Breast epithelium (tissue), 3 donors: Measurements from ENCODE around the gene POPDC3.

ENCODE experiments used
- POLR2A ChIP-seq: fragments of 450-650 bp; IDR thresholded peaks from one replicate; pipeline ENCODE4 v1.6.1; 2016; ENCODE audit warnings: antibody characterized with exemption, mild to moderate bottlenecking, moderate library complexity
- TF ChIP-seq, protein P1 (sequence below), 3 donors: fragments of 450-650 bp; IDR thresholded peaks; one replicate each; pipeline ENCODE4 v1.5.1; 2016 to 2017; ENCODE audit warnings: antibody characterized with exemption in 3 of 3, mild to moderate bottlenecking in 3 of 3, moderate library complexity in 3 of 3

DNA sequence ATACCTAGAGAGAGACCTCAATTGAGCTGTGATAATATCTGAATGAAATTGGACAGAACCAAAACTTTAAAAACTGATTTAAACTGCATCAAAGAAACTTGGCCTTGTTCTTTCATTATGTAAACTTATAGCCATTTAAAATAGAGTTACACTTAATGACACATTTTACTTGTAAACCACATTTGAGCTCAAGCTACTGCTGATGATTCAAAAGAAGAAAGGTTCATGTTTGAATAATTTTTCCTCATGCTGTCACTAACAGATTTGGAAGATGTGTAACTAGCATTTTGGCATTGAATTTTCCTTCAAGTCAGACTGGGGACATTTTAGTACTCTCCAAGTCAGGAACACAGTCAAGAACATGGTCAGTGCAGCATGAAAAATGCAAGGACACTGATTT lies 26.9 kb downstream of the POPDC3 start:
- no peak for TF ChIP-seq POLR2A
- TF ChIP-seq, protein P1, sequence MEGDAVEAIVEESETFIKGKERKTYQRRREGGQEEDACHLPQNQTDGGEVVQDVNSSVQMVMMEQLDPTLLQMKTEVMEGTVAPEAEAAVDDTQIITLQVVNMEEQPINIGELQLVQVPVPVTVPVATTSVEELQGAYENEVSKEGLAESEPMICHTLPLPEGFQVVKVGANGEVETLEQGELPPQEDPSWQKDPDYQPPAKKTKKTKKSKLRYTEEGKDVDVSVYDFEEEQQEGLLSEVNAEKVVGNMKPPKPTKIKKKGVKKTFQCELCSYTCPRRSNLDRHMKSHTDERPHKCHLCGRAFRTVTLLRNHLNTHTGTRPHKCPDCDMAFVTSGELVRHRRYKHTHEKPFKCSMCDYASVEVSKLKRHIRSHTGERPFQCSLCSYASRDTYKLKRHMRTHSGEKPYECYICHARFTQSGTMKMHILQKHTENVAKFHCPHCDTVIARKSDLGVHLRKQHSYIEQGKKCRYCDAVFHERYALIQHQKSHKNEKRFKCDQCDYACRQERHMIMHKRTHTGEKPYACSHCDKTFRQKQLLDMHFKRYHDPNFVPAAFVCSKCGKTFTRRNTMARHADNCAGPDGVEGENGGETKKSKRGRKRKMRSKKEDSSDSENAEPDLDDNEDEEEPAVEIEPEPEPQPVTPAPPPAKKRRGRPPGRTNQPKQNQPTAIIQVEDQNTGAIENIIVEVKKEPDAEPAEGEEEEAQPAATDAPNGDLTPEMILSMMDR (IDR thresholded peaks at IDR 0.05) = no peak
